GM12878 (cell line): ENCODE results near the gene FTO. TPM values are rescaled to one million over a fixed set of nuclear protein-coding genes. Genes with fewer than 3 reads are reported as not detected.

Experiments used
- ATAC-seq: fragments of 200-7000 bp; cut with Tn5 transposase; 3 replicates; pipeline ENCODE4 v1.9.1; 2020; ENCODE audit warnings: mild to moderate bottlenecking, moderate library complexity
- BruUV-seq: library from RNA; stranded (reverse); fragments of 400-500 nt; replicated peaks from 2 replicates; lab custom pipeline; 2021; lab: Mats Ljungman, UMichigan
- CTCF ChIA-PET: fragments of 300-600 bp; sonication (Branson Sonifier 250); formaldehyde crosslinking; extraction: SDS; loops from one replicate; lab custom pipeline; 2021; ENCODE audit warnings: inconsistent platforms; lab: Yijun Ruan, JAX
- POLR2A ChIA-PET: fragments of 350-600 bp; formaldehyde crosslinking; extraction: SDS; loops from one replicate; lab custom pipeline; 2021; ENCODE audit warnings: inconsistent platforms; lab: Charles Lee
- RAD21 ChIA-PET: fragments of 300-600 bp; sonication (Branson Sonifier 250); formaldehyde crosslinking; loops from one replicate; lab custom pipeline; 2023; ENCODE audit warnings: antibody characterized with exemption; ENCODE audit not compliant: unreplicated experiment; lab: Charles Lee
- SMC1A ChIA-PET: fragments of 300-600 bp; sonication (Branson Sonifier 250); formaldehyde crosslinking; loops from one replicate; lab custom pipeline; 2023; ENCODE audit not compliant: unreplicated experiment, uncharacterized antibody; lab: Charles Lee
- DNase-seq: peaks from one replicate; pipeline ENCODE4 v3.0.0-alpha.2; 2011; ENCODE audit warnings: low read depth, low spot score
- FAIRE-seq: peaks from 3 replicates; lab custom pipeline; 2011; peaks lifted over from hg19 to GRCh38; lab: Jason Lieb, UNC
- H2AFZ ChIP-seq: 2 replicates; pipeline ENCODE4 v1.6.0; 2011; ENCODE audit warnings: low read depth, low read length, control low read depth; ENCODE audit not compliant: control insufficient read depth
- H3K27ac ChIP-seq: 2 replicates; pipeline ENCODE4 v1.5.1; 2011; ENCODE audit warnings: control low read depth; ENCODE audit not compliant: control insufficient read depth, insufficient read depth
- H3K27me3 ChIP-seq, 2 experiments: replicated peaks in 1 of 2; 2 replicates each; pipeline versions ENCODE4 v1.6.0 to v1.6.1; 2011; ENCODE audit warnings: low read length in 1 of 2; ENCODE audit not compliant: control insufficient read depth in 2 of 2, insufficient read depth in 2 of 2
- H3K36me3 ChIP-seq, 2 experiments: 2 replicates each; pipeline ENCODE4 v1.5.1; 2011; ENCODE audit warnings: low read length in 1 of 2; ENCODE audit not compliant: control insufficient read depth in 2 of 2, insufficient read depth in 2 of 2
- H3K4me1 ChIP-seq: 2 replicates; pipeline ENCODE4 v1.6.1; 2011; ENCODE audit warnings: mild to moderate bottlenecking, low read length, moderate library complexity, mixed read lengths; ENCODE audit not compliant: control insufficient read depth, insufficient read depth
- H3K4me2 ChIP-seq: 2 replicates; pipeline ENCODE4 v1.6.0; 2011; ENCODE audit warnings: control low read depth; ENCODE audit not compliant: control insufficient read depth, insufficient read depth
- H3K4me3 ChIP-seq: fragments of 200-600 bp; sonication (generic); 2 replicates; pipeline ENCODE4 v1.5.1; 2016
- H3K79me2 ChIP-seq: 2 replicates; pipeline ENCODE4 v1.6.0; 2011; ENCODE audit warnings: low read length; ENCODE audit not compliant: control insufficient read depth, insufficient read depth
- H3K9ac ChIP-seq: 2 replicates; pipeline ENCODE4 v1.8.0; 2011; ENCODE audit warnings: low read length, control low read depth, mixed read lengths; ENCODE audit not compliant: control insufficient read depth, insufficient read depth
- H3K9me3 ChIP-seq: replicated peaks from 3 replicates; pipeline ENCODE4 v1.5.1; 2011; ENCODE audit warnings: mild to moderate bottlenecking, low read length; ENCODE audit not compliant: control insufficient read depth, insufficient read depth
- H4K20me1 ChIP-seq: 2 replicates; pipeline ENCODE4 v1.6.0; 2011; ENCODE audit not compliant: control insufficient read depth, insufficient read depth
- ATF7 ChIP-seq: fragments of 450-650 bp; IDR thresholded peaks from 2 replicates; pipeline ENCODE4 v1.6.1; 2016; ENCODE audit warnings: low read depth, mild to moderate bottlenecking
- CBFB ChIP-seq: IDR thresholded peaks from 2 replicates; pipeline ENCODE4 v1.6.1; 2016; ENCODE audit warnings: antibody characterized with exemption, low read depth
- CEBPZ ChIP-seq: fragments of 150-350 bp; IDR thresholded peaks from 2 replicates; pipeline ENCODE4 v1.6.1; 2016; ENCODE audit warnings: low read depth, low read length
- IRF4 ChIP-seq: IDR thresholded peaks from 2 replicates; pipeline ENCODE4 v1.6.1; 2011; ENCODE audit warnings: low read depth, low read length
- JUND ChIP-seq: IDR thresholded peaks from 2 replicates; pipeline ENCODE4 v1.6.1; 2012; ENCODE audit warnings: low read depth, mild to moderate bottlenecking, low read length, improper control_type of control experiment, moderate library complexity
- SUPT20H ChIP-seq: IDR thresholded peaks from 2 replicates; pipeline ENCODE4 v1.6.1; 2011; ENCODE audit warnings: low read depth, mild to moderate bottlenecking, low read length, moderate library complexity, borderline replicate concordance; ENCODE audit not compliant: control insufficient read depth
- TCF12 ChIP-seq: IDR thresholded peaks from 2 replicates; pipeline ENCODE4 v1.6.1; 2011; ENCODE audit warnings: low read depth, mild to moderate bottlenecking, low read length
- WRNIP1 ChIP-seq: IDR thresholded peaks from 2 replicates; pipeline ENCODE4 v1.6.1; 2011; ENCODE audit warnings: low read depth, low read length, improper control_type of control experiment, borderline replicate concordance
- ZBTB40 ChIP-seq: fragments of 450-650 bp; IDR thresholded peaks from 2 replicates; pipeline ENCODE4 v1.6.1; 2016; ENCODE audit warnings: mild to moderate bottlenecking, moderate library complexity, borderline replicate concordance
- ZSCAN29 ChIP-seq: fragments of 450-650 bp; IDR thresholded peaks from 2 replicates; pipeline ENCODE4 v1.6.1; 2017; ENCODE audit warnings: mild to moderate bottlenecking, moderate library complexity
- WGBS: methylation state at CpG from one replicate; pipeline ENCODE4 v1.1.6; 2016; ENCODE audit warnings: low lambda C conversion rate; ENCODE audit not compliant: insufficient replicate concordance, insufficient coverage; ENCODE audit errors: missing lambda C conversion rate; 5-methylcytosine and 5-hydroxymethylcytosine counted together
- in situ Hi-C: fragments of 300-500 bp; cut with MboI; formaldehyde crosslinking; loops from 9 replicates; pipeline ENCODE4 v1.14.3; 2018; ENCODE audit warnings: mixed read lengths
- intact Hi-C: fragments of 100-400 bp; cut with micrococcal nuclease; formaldehyde crosslinking; loops from one replicate; pipeline ENCODE4 v1.14.2; 2022; ENCODE audit not compliant: unreplicated experiment
- polyA plus RNA-seq, 11 experiments: library from polyadenylated mRNA; depleted of rRNA in 4 of 11; unstranded in 6 of 11; stranded (reverse) in 5 of 11; fragments of >200 nt; fragmentation: Nextera tagmentation in 4 of 11; fragmentation: Illumina TruSeq in 1 of 11; extraction: Ambion mirVana in 4 of 11; extraction: Trizol in 1 of 11; gene quantifications; 1 replicate in 1 of 11; 2 replicates in 10 of 11; pipeline versions ENCODE4 v1.2.1 to v1.2.3, GENCODE V29; 2011 to 2016; ENCODE audit warnings: inconsistent platforms in 2 of 11, missing spikeins in 2 of 11, low read depth in 1 of 11
- total RNA-seq, 4 experiments: library from RNA; depleted of rRNA in 3 of 4; stranded (reverse); fragments of >200 nt in 3 of 4; fragmentation: Illumina TruSeq in 1 of 4; extraction: Trizol in 1 of 4; gene quantifications; 2 replicates each; pipeline versions ENCODE4 v1.2.1 to v1.2.3, GENCODE V29; 2013 to 2021

The FTO gene
- total and polyA plus RNA-seq, 10 of the 15 experiments (the other 5 are each of a cell fraction or from before 2014, with no cell fraction given), result 20.1 to 55.0 (median 47.0) TPM

GRCh38 chr16:53971616-53972015 is 267.7 kb downstream of the FTO start:
- CTCF ChIA-PET, result no interaction called here
- Histone ChIP-seq H3K79me2 (no peaks in the 10 kb centered on the region), H4K20me1 (no peaks in the 10 kb centered on the region), H3K36me3 (no peaks in the 10 kb centered on the region), H3K9me3 (no peaks in the 10 kb centered on the region), H3K4me3 (no peak overlapping the region), H2AFZ (no peak overlapping the region), H3K27me3 (no peaks in the 10 kb centered on the region), H3K4me2 (no peak overlapping the region), H3K4me1 (no peaks in the 10 kb centered on the region), H3K27ac (no peak overlapping the region), H3K9ac (no peak overlapping the region)
- FAIRE-seq (no peak), DNase-seq (no peak), ATAC-seq (no peak)
- RAD21 ChIA-PET, result no interaction called here
- intact Hi-C loops, result no loop called here
- in situ Hi-C loops, result no loop called here
- WGBS, result 92% methylated on average over 5 of the region's 5 CpGs
- BruUV-seq, result no TSS peak
- POLR2A ChIA-PET, result no interaction called here
- SMC1A ChIA-PET, result no interaction called here
- TF ChIP-seq ZSCAN29, result no peak

GRCh38 chr16:53973021-53973420 is 269.1 kb downstream of the FTO start:
- no peak overlapping the region for H3K4me2 ChIP-seq
- no TSS peak for BruUV-seq
- no peaks in the 10 kb centered on the region for H3K36me3 ChIP-seq
- in situ Hi-C loops (no loop called here), intact Hi-C loops (no loop called here)
- no peak overlapping the region for H3K27ac ChIP-seq
- CTCF ChIA-PET, result no interaction called here
- H3K9me3 ChIP-seq, result no peaks in the 10 kb centered on the region
- DNase-seq, result no peak
- POLR2A ChIA-PET, result interaction anchor here (1.4 kb wide), 1 partner anchor 14 kb away, joined by 3 read pairs; no protein-coding TSS in a partner anchor
- H3K9ac ChIP-seq, result no peak overlapping the region
- RAD21 ChIA-PET, result no interaction called here
- no peak overlapping the region for H2AFZ ChIP-seq
- no peak for FAIRE-seq
- H3K27me3 ChIP-seq, result no peaks in the 10 kb centered on the region
- no peaks in the 10 kb centered on the region for H4K20me1 ChIP-seq
- ATAC-seq, result no peak
- WGBS, result 97% methylated on average over 4 of the region's 4 CpGs
- H3K79me2 ChIP-seq, result no peaks in the 10 kb centered on the region
- no peak overlapping the region for H3K4me3 ChIP-seq
- no peaks in the 10 kb centered on the region for H3K4me1 ChIP-seq
- SMC1A ChIA-PET, result interaction anchor here (1.3 kb wide), 1 partner anchor 10 kb away, joined by 3 read pairs; no protein-coding TSS in a partner anchor
- TF ChIP-seq IRF4, result no peak
- TF ChIP-seq SUPT20H, result no peak
- no peak for TF ChIP-seq CEBPZ
- no peak for TF ChIP-seq ZBTB40
- no peak for TF ChIP-seq JUND
- no peak for TF ChIP-seq ZSCAN29
- no peak for TF ChIP-seq CBFB
- no peak for TF ChIP-seq TCF12
- TF ChIP-seq ATF7, result no peak
- TF ChIP-seq WRNIP1, result no peak
